Stimulated activated CD8-positive, alpha-beta memory T cell treated with anti-CD3 and anti-CD28 coated beads, Interleukin-7, amount 100 ng/mL, for 24 hours (primary cell): ENCODE measurements around the gene AVPR2.

Source experiments
- DNase-seq: peaks from one replicate; pipeline ENCODE4 v3.0.0-alpha.2; 2020; ENCODE audit warnings: low read depth

AVPR2 gene

DNA sequence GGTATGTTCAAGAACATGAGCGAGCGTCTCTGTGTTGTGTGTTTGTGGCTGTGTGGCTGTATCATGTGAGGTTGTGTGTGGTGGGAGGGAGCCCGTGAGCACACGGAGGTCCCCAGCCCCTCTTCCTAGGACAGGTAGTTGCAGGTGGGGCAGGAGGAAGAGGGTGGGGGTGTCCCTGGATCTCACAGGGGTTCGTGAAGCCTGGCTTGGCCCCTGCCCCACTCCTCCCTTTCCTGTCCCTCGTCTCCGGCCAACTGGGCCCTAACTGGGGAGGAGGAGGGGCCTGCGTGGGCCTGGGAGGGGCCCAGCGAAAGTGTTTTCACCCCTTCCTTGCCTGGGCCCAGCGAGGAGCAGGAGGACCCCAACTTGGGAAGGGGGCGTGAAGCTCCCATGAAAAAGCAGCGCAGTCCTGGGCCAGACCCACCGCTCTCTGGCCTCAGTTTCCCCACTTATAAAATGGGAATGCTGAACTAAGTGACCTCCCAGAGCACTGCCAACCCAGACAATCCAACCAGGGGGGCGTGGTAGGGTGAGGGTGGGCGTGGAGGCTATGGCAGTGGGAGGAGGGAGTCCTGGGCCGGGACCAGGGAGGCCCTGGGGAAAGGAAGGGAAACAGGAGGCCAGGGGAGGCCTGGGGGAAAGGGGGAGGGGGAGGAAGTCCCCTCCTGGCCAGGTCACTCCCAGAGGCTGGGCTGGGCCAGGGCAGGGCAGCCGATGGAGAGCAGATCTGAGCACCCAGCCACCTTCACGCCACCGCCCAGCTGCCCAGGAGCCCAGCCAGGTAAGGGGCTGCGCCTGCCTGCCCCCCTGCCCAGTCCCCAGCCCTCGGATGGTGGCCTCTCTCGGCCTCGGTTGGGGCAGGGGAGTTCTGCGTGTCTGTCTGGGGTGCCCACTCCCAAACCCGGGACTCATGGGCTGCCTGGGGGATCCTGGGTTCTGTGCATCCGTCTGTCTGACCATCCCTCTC lies at the start of gene AVPR2:
AVPR2 (plus strand) TSS at position 683 of the 967 bp plus-strand sequence. CDS start 473 bp downstream, outside the sequence.
- DNase-seq, result no peak

DNA sequence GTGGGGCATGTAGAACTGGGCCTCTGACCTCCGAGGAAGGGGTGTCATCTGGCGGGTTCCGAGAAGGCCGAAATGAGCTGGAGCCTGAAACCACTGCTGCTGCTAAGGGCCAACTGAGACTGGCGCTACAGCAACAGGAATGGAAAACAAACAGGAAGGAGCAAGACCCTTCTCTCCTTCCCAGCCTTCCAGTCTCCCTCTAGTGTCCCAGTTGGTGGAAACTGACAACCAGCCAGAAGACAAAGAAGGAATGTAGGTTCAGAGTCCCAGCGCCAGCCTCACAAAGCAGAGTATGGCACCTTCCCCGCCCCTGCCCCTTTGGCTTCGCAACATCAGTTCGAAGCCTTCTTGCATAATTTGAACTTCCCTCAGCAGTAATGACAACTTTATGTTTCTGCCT lies 49.8 kb upstream of the AVPR2 start:
- no peak for DNase-seq

DNA sequence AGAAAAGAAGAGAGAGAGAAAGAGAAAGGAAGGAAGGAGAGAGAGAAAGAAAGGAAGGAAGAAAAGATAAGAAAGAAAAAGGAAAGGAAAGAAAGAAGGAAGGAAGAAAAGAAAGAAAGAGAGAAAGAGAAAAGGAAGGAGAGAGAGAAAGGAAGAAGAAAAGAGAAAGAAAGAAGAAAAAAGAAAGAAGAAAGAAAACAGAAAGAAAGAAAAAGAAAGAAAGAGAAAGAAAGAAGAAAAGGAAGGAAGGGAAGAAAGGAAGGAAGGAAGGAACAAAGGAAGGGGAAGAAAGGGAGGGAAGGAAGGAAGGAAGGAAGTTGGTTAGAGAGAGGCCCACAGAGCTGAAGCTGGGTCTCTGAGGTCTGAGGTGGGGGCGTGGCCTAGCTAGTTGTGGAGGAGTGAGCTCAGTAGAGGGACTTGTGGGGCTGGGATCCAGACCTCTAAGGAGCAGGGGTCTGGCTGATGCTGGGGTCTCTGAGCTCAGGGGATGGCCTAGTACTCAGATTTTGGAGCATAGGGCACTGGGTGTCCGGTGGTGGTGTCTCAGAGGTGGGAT lies 47.0 kb upstream of the AVPR2 start:
- DNase-seq, result no peak

DNA sequence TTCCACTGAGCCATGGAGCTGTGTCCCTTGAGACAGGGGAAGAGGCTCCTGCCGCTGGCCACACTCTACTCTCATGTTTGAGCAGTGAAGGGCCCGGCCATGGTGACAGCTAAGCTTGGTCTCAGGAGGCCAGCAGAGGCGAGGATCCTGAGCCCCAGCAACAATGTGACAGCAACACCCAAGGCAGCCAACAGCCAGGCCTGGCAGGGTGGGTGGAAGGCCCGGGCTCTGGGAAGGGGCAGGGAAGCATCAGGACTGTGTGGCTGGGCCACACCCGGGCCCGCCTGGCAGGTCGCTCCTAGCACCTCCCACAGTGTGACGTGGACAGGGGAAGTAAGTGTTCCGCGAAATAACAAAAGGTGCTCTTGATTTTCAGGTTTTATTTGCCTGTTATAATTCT lies 43.3 kb upstream of the AVPR2 start:
- DNase-seq, result no peak

DNA sequence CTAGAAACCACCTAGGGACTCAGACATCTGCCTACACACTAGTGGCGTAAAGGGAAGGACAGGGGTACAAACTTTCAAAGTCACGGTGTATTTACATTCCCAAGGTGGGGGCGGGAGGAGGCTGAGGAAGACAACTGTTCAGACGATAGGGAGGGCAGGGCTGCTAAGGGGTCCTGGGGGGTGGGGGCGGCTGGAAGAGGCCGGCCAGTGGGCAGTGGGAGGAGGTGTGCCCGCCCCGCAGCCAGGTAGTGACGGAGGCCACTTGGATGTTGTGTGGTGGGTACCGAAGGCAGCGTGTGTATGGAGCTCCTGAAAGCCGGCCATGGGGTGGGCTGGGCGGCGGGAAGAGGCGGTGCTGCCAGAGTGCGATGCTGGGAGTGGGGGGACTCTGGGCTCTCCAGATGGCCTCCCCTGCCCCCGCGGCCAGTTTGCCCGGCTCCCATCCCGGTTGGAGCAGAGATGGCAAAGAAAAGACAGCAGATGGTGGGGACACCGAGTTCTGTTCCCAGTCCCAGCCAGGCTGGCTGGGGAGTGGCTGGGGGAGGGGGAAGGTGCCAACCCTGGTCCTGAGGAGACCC lies 42.7 kb upstream of the AVPR2 start:
- no peak for DNase-seq

DNA sequence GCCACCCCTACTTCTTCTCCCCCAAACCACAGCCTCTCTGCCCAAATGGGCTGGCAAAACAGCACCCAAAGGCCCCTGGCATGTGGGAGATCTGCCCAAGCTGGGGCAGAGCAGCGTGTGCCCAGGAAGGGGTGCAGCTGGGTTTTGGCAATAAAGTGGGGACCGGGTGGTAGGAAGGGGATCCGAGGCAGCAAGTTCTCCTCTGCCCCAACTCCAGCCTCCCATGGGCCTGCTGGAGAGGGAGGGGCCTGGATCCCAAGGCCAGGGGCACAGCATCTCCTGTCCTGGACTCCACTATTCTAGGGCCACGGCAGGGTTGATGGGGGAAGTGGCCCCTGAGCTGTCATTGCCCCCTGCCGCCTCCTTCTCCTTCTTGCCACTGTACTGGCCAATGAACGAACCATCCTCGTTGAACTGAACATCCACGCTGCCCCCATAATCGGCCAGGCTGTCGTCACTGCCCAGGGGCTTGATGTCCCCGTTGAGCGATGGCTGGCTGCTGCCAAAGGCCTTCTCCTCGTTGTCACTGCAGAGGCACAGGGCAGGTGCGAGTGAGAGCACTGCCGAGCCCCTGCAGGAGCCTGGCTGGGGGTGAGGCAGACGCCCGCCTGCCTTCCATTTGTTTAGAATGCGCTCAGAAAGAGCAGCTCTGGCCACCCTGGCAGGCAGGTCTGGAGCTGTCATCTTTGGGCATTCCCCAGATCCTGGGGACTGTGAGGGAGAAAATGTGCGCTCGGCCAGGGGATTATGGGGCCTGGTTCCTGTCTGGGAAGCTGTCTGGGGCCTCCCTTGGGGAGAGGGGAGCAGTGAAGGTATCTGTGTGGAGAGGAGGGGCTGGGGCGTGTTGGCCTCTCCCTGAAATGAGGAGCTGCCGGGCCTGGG lies 41.9 kb upstream of the AVPR2 start:
- no peak for DNase-seq

DNA sequence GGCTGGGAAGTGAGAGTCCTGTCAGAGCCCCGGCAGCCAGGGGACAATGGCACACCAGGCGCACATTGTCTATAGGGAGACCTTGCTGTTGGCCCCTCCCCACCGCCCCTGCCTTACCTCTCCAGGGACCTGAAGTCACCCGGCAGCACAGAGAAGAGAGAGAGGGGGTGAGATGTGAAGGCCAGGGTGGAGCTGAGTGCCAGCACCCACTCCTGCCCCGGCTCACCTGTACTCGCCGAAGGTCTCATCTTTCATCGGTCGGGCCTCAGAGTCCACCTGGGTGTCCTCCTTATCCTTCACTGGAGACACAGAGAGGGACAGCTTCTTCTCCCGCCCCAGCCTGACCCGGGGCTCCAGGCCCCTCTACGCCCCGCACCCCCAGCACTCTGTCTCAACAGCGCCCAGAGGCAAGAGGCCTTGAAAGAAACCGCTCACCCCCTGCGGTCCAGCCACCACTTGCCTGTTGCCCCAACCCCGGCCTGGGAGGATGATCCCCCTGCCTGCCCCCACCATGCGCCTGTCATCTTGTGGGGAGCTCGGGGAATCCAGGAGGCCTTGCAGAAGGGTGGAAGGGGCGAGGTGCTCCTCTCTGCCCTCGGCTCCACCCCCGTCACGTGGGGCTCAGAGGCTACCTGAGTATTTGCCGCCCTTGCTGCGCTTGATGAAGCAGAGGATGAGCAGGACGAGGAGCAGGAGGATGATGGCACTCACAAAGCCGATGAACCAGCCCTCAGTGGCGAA lies 41.1 kb upstream of the AVPR2 start:
- no peak for DNase-seq

DNA sequence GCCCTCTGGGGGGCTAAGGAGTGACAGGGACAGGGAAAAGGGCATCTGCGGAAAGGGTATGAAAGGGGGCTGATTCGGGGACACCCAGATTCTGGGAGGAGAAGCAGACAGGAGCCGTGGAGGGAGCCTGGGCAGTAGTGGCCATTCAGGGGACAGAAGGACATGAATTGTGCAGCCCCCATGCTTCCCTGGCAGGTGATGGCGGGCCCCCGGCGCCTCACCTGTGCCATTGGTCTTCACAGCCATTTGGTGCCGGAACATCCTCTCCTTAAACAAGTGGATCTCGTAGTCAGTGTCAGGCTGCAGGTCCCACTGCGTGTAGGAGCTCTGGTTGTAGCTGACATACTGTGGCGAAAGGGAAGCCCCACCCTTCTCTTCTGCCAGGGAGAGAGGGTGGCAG lies 40.4 kb upstream of the AVPR2 start:
- DNase-seq, result no peak

DNA sequence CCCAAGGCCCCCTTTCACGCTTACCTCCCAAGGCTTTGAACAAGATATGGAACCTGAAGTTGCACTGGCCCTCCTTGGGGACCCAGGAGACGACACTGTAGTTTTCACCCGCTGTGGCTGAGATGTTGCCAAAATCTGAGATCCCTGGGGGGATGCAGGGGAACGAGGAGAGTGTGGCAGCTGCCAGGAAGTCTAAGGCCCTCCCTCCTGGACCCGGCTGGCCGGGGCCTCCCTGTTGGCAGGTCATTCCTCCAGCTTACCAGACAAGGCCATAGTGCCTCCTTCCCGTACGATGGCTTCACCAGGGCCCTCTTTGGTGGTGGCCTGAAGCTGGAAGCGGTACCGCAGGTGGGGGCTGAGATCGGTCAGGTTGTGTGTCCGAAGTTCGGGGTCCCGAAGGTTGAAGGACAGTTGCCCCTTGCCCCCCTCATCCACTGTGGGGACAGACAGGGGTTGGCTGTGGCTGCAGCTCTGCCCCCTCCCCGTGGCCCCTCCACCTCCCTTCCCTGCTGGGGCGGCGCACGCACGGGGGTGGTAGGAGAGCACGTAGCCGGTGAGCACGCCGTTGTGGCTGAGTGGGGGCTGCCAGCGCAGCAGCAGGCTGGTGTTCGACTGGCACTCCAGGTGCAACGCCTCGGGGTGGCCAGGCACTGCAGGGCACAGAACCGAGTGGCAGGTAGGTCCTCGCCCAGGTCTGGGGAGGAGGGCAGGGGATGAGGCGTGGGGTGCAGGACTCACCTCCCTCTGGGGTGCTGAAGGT lies 39.7 kb upstream of the AVPR2 start:
- no peak for DNase-seq

DNA sequence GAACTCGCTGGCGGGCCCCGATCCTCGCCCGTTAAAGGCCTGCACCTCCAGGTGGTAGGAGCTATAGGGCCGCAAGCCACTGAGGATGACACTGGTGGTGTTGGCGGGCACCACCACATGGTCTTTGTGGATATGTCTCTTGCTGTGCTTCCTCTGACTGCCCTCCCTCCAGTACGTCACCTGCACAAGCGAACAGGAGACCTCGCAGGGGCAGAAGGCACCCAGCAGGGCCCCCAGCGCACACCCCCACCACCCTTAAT lies 39.2 kb upstream of the AVPR2 start:
- no peak for DNase-seq

DNA sequence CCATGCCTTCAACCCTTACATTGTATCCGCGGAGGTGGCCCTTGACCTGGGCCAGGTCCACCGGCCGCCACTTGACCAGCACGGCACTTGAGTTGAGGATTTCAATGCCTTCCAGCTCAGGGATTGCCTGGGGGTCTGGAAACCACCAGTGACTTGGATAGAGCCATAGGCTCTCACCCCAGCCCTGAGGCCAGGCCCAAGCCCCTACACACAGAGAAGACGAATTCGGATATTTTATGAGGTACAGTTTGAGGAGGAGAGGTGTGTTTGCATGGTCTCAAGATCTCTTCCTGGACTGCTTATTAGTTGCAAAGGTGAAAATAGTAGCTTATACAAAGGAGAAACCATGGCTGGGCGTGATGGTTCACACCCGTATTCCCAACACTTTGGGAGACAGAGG lies 38.8 kb upstream of the AVPR2 start:
- no peak for DNase-seq

DNA sequence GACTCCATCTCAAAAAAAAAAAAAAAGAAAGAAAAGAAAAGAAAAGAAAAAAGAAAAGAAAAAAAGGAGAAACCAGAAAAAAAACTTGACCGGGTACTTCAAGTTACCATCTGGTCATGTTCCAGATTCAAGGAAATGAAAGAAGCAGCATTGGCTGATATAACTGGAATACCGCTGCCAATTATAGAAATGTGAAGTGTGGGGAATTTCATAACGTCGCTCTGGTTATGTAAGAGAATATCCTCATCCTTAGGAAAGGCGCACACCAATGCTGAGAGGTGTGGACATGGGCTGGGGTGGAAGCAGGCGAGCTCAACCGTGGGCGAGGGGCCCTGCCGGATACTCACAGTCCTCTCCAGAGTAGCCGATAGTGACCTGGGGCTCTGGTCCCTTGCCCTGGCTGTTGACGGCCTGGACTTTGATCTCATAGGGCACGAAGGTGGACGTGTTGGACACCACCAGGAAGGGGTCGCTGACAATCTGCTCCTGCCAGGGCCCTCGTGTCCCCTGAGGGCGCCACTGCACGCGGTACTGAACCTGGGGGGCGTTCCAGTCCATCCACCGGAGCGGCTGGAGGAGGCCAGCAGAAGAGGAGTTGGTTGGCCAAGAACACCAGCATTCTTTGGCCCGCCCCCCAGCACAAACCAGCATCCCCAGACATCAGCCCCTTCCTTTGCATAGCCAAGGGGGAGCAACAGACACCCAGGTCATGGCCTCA lies 38.0 kb upstream of the AVPR2 start:
- no peak for DNase-seq

DNA sequence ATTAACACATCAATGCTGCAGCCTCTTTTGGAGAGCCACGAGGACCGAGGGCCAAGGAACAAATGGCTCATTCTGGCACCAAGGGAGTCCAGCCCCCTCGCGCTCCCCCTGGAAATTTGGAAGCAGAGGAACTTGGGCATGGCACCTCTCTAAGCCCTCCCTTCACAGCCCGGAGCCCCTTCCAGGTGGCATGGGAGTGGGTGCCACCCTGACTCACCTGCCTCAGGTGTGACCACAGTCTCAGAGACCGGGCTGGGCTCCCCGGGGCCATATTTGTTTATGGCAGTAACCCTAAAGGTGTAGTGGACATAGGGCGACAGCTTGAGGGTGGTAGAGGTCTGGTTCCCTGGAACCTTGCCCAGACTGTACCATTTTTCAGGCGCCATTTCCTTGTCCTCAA lies 37.3 kb upstream of the AVPR2 start:
- no peak for DNase-seq

DNA sequence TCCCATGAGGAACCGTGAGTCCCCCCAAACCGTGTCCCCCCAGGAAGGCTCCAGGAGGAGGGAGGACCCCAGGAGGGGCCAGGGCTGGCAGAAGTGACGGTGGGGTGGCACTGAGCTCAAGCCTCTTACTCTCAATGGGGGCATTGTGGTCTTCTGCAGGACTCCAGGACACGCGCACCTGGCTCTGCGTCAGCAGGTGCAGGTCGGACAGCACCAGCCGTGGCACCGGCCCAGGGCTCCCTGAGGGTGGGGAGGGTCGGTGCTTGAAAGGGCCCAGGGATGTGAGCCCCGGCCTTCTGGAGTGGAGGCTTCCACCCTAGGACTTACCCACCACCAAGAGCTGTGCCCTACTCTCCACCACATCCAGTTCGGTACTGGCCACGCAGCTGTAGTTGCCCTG lies 36.8 kb upstream of the AVPR2 start:
- DNase-seq, result no peak

DNA sequence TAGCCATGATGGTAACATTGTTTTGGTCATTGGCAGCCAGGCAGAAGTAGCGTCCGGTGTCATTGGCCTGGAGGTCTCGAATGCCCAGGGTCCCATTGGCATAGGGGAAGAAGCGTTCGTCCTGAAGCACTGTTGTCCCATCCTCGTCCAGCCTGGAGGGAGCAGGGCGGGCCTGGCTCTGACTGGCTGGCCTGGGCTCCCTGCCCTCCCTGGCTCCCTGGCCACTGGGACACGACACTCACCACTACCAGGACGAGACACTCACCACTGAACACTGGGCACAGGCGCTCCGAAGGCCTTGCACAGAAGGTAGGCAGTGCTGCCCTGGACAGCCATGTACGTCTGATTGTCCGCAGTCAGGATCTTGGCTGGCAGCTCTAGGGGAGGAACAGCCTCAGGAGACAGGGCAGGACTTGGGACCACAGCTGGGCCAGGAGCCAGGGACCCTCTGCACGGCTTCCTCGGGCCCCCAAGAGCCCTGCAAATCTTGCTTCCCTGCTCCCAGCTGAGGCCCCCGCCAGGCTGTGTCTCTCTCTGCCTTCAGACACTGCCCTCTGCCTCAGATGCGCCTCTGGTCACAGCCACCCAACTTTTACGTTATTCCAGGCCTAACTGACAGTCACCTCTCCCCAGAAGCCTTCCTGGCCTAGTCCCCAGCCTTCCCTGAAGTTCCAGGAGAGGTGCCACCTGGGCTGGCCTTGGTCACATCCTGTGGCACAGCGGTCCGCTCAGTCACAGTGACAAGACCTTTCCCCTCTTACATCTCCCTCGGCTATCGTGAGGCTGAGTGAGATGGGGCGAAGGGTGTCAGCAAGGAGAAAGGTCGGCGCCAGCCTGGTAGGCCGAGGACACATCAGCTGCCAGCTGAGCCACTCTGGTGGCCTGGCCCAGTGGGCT lies 35.6 kb upstream of the AVPR2 start:
- no peak for DNase-seq

DNA sequence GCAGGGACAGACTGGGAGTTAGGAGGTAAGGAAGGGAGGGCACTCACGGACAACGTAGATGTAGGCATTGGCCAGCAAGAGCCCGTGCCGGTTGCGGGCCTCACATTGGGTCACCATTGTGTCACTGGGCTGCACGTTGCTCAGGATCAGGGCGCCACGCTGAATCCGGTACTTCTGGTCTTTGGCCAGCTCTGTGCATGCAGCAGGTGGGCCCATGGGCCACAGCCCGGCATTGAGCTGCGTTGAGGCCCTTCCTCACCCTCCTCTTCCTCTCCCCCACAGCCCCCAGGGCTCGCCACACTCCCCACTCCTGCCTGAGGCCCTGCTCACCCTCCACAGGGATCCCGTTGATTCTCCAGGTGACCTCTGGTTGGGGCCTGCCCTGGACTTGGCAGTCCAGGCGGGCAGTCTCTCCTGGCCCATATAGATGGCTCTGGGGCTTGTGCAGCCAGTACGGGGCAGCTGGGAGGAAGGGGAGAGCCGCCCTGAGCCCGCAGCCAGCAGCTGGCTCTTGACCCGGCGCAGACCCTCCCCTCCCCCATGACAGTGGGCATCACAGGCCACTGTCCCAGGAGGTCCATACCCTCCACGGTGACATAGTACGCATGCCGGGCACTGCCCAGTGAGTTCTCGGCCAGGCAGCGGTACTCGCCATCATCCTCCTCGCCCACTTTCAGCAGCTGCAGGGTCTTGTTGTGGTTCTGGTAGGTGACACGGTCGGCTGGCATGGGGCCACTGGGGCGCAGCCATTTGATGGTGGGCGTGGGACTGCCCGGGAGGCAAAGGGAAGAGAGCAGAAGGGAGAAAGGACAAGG lies 34.8 kb upstream of the AVPR2 start:
- no peak for DNase-seq

DNA sequence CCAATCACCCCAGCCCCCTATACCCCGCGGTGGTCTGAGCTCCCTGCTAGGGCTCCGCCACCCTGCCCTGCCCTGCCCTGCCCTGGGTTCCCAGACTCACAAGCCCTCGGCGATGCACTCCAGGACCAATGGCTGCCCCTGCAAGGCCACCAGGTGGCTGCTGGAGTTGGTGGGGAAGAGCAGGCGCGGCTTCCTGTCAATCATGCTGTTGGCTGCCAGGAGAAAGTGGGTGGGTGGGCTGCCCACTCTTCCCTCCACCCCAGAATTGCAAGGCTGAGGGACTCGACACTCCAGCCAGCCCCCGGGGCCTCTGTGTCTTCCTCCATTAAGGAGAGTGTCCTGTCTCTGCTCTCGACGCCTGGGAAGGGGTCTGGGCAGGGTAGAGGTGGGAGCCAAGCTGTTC lies 34.2 kb upstream of the AVPR2 start:
- no peak for DNase-seq

DNA sequence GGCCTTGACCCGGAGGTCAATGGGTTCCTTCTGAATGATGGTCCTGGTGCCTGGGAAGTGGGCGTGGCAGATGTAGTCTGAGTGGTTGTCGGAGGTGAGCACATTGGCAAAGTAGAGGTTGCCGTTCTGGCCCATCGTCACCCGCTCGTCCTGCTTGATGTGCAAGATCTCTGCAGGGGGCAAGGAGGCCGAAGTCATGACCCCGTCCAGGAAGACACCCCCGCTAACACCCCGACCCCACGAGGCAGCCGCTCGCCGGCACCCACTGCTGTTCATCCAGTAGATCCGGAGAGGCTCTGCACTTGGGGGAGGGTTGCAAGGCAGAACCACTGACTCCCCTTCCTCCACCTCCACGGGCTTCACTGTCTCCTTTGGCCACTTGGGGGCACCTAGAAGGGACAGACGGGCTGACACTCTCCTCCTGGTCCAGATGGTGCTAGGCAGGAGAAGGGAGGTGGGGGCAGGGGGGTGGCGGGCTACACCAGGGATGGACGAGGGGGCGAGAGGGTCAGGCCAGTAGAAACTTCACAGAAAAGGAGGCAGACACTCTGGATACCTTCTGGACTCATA lies 33.6 kb upstream of the AVPR2 start:
- no peak for DNase-seq
